Activated T-helper 2 cell treated with anti-CD3 and anti-CD28 coated beads, Interferon-gamma antibody, Interleukin-2, Interleukin-4, amounts not matched to agents 10 μg/mL and 5 μg/mL and 100 μg/mL, durations not matched to agents 14 hours and 24 hours and 36 hours (primary cell): ENCODE measurements around the gene PAK5. TPM values are rescaled to one million over a fixed set of nuclear protein-coding genes. Genes with fewer than 3 reads are reported as not detected.

Experiments
- DNase-seq: peaks from one replicate; pipeline ENCODE4 v3.0.0; 2021; ENCODE audit warnings: low spot score
- H3K27ac Mint-ChIP-seq: one replicate; pipeline ENCODE4 v1.8.0; 2021; ENCODE audit warnings: mixed read lengths
- H3K27me3 Mint-ChIP-seq: one replicate; pipeline ENCODE4 v1.8.0; 2021; ENCODE audit warnings: low read depth, mixed read lengths
- H3K36me3 Mint-ChIP-seq: one replicate; pipeline ENCODE4 v1.8.0; 2021; ENCODE audit warnings: low read depth, mixed read lengths
- H3K4me1 Mint-ChIP-seq: one replicate; pipeline ENCODE4 v1.8.0; 2021; ENCODE audit warnings: low read depth, mixed read lengths
- H3K4me3 Mint-ChIP-seq: one replicate; pipeline ENCODE4 v1.8.0; 2021; ENCODE audit warnings: low read depth, mild to moderate bottlenecking, moderate library complexity, mixed read lengths
- H3K9me3 Mint-ChIP-seq: one replicate; pipeline ENCODE4 v1.8.0; 2021; ENCODE audit warnings: mixed read lengths
- intact Hi-C: fragments of 100-400 bp; cut with micrococcal nuclease; formaldehyde crosslinking; loops from one replicate; pipeline ENCODE4 v1.15.1; 2023
- total RNA-seq: library from RNA; stranded (reverse); gene quantifications from 2 replicates; pipeline ENCODE4 v1.2.3, GENCODE V29; 2022

The PAK5 gene
- total RNA-seq, 1 donor from 2014 or later: not detected

GRCh38 chr20:9759392-9759791 lies 79.5 kb downstream of the PAK5 start:
- Mint-ChIP-seq H3K4me1 (no peaks in the 10 kb centered on the region), H3K27me3 (no peaks in the 10 kb centered on the region), H3K36me3 (no peaks in the 10 kb centered on the region), H3K9me3 (peaks cover 23% of the 10 kb centered on the region), H3K4me3 (no peak overlapping the region), H3K27ac (no peak overlapping the region)
- intact Hi-C loops: no loop called here
- DNase-seq: no peak

GRCh38 chr20:9758752-9759151 lies 80.1 kb downstream of the PAK5 start:
- no peaks in the 10 kb centered on the region for H3K36me3 Mint-ChIP-seq
- no peaks in the 10 kb centered on the region for H3K27me3 Mint-ChIP-seq
- H3K27ac Mint-ChIP-seq: no peak overlapping the region
- no peak for DNase-seq
- no peak overlapping the region for H3K4me3 Mint-ChIP-seq
- H3K4me1 Mint-ChIP-seq: no peaks in the 10 kb centered on the region
- intact Hi-C loops: no loop called here
- H3K9me3 Mint-ChIP-seq: peaks cover 23% of the 10 kb centered on the region

- H3K9me3 Mint-ChIP-seq: peaks cover 14% of the 10 kb centered on the region
- H3K4me1 Mint-ChIP-seq: no peaks in the 10 kb centered on the region
- no peaks in the 10 kb centered on the region for H3K27me3 Mint-ChIP-seq
- no peak for DNase-seq
- H3K27ac Mint-ChIP-seq: no peak overlapping the region
- intact Hi-C loops: no loop called here
- H3K36me3 Mint-ChIP-seq: no peaks in the 10 kb centered on the region
- H3K4me3 Mint-ChIP-seq: no peak overlapping the region
These were observed 82.2 kb downstream of the PAK5 start for GRCh38 chr20:9756660-9757059.

- no peaks in the 10 kb centered on the region for H3K36me3 Mint-ChIP-seq
- H3K4me1 Mint-ChIP-seq: no peaks in the 10 kb centered on the region
- no peaks in the 10 kb centered on the region for H3K27me3 Mint-ChIP-seq
- no peak for DNase-seq
- intact Hi-C loops: no loop called here
- no peak overlapping the region for H3K4me3 Mint-ChIP-seq
- peaks cover 5% of the 10 kb centered on the region for H3K9me3 Mint-ChIP-seq
- H3K27ac Mint-ChIP-seq: no peak overlapping the region
These were observed 83.6 kb downstream of the PAK5 start for GRCh38 chr20:9755301-9755700.

- Mint-ChIP-seq H3K27ac (no peak overlapping the region), H3K9me3 (peaks cover 12% of the 10 kb centered on the region), H3K27me3 (no peaks in the 10 kb centered on the region)
These were observed 94.3 kb downstream of the PAK5 start for GRCh38 chr20:9744551-9744950.

GRCh38 chr20:9743871-9744270 lies 95.0 kb downstream of the PAK5 start:
- H3K36me3 Mint-ChIP-seq: no peaks in the 10 kb centered on the region
- peaks cover 12% of the 10 kb centered on the region for H3K9me3 Mint-ChIP-seq
- H3K4me3 Mint-ChIP-seq: no peak overlapping the region
- no peak overlapping the region for H3K27ac Mint-ChIP-seq
- no peaks in the 10 kb centered on the region for H3K27me3 Mint-ChIP-seq
- no peak for DNase-seq
- no peaks in the 10 kb centered on the region for H3K4me1 Mint-ChIP-seq
- intact Hi-C loops: no loop called here

More at GRCh38 chr20:9744551-9744950, 94.3 kb downstream of the PAK5 start:
- no peak for DNase-seq
- intact Hi-C loops: no loop called here
- Mint-ChIP-seq H3K4me3 (no peak overlapping the region), H3K4me1 (no peaks in the 10 kb centered on the region), H3K36me3 (no peaks in the 10 kb centered on the region)

GRCh38 chr20:9742821-9743220 lies 96.1 kb downstream of the PAK5 start:
- H3K9me3 Mint-ChIP-seq: peaks cover 12% of the 10 kb centered on the region
- H3K27ac Mint-ChIP-seq: no peak overlapping the region
- no peaks in the 10 kb centered on the region for H3K4me1 Mint-ChIP-seq
- H3K36me3 Mint-ChIP-seq: no peaks in the 10 kb centered on the region
- DNase-seq: no peak
- intact Hi-C loops: no loop called here
- no peaks in the 10 kb centered on the region for H3K27me3 Mint-ChIP-seq
- H3K4me3 Mint-ChIP-seq: no peak overlapping the region

GRCh38 chr20:9741996-9742395 lies 96.9 kb downstream of the PAK5 start:
- no peak for DNase-seq
- Mint-ChIP-seq H3K4me3 (no peak overlapping the region), H3K9me3 (peaks cover 14% of the 10 kb centered on the region), H3K36me3 (no peaks in the 10 kb centered on the region), H3K27ac (no peak overlapping the region), H3K27me3 (no peaks in the 10 kb centered on the region), H3K4me1 (no peaks in the 10 kb centered on the region)
- intact Hi-C loops: no loop called here

- intact Hi-C loops: no loop called here
- peaks cover 13% of the 10 kb centered on the region for H3K9me3 Mint-ChIP-seq
- H3K27ac Mint-ChIP-seq: no peak overlapping the region
- H3K27me3 Mint-ChIP-seq: no peaks in the 10 kb centered on the region
- H3K36me3 Mint-ChIP-seq: no peaks in the 10 kb centered on the region
- H3K4me3 Mint-ChIP-seq: no peak overlapping the region
- no peak for DNase-seq
- H3K4me1 Mint-ChIP-seq: no peaks in the 10 kb centered on the region
These were observed 98.4 kb downstream of the PAK5 start for GRCh38 chr20:9740486-9740885.

GRCh38 chr20:9739991-9740390 lies 98.9 kb downstream of the PAK5 start:
- no peak for DNase-seq
- Mint-ChIP-seq H3K27ac (no peak overlapping the region), H3K27me3 (no peaks in the 10 kb centered on the region), H3K4me3 (no peak overlapping the region), H3K9me3 (peaks cover 13% of the 10 kb centered on the region), H3K36me3 (no peaks in the 10 kb centered on the region), H3K4me1 (no peaks in the 10 kb centered on the region)
- intact Hi-C loops: no loop called here

GRCh38 chr20:9736373-9736772 lies 102.5 kb downstream of the PAK5 start:
- H3K27ac Mint-ChIP-seq: no peak overlapping the region

GRCh38 chr20:9723501-9724202 lies 115.2 kb downstream of the PAK5 start:
- Mint-ChIP-seq H3K36me3 (no peaks in the 10 kb centered on the region), H3K27ac (no peak overlapping the region), H3K4me3 (no peak overlapping the region), H3K27me3 (no peaks in the 10 kb centered on the region), H3K9me3 (peaks cover 14% of the 10 kb centered on the region), H3K4me1 (no peaks in the 10 kb centered on the region)
- no peak for DNase-seq
- intact Hi-C loops: no loop called here

More at GRCh38 chr20:9736373-9736772, 102.5 kb downstream of the PAK5 start:
- Mint-ChIP-seq H3K4me3 (no peak overlapping the region), H3K4me1 (no peaks in the 10 kb centered on the region), H3K36me3 (no peaks in the 10 kb centered on the region), H3K27me3 (no peaks in the 10 kb centered on the region), H3K9me3 (peaks cover 17% of the 10 kb centered on the region)
- intact Hi-C loops: no loop called here
- no peak for DNase-seq

- DNase-seq: no peak
- H3K9me3 Mint-ChIP-seq: peaks cover 4% of the 10 kb centered on the region
- H3K4me3 Mint-ChIP-seq: no peak overlapping the region
- intact Hi-C loops: no loop called here
- H3K4me1 Mint-ChIP-seq: no peaks in the 10 kb centered on the region
- no peaks in the 10 kb centered on the region for H3K27me3 Mint-ChIP-seq
- H3K27ac Mint-ChIP-seq: no peak overlapping the region
- H3K36me3 Mint-ChIP-seq: no peaks in the 10 kb centered on the region
These were observed 127.0 kb downstream of the PAK5 start for GRCh38 chr20:9711872-9712271.

- intact Hi-C loops: no loop called here
- no peaks in the 10 kb centered on the region for H3K36me3 Mint-ChIP-seq
- H3K27ac Mint-ChIP-seq: no peak overlapping the region
- no peaks in the 10 kb centered on the region for H3K4me1 Mint-ChIP-seq
- no peak for DNase-seq
- H3K4me3 Mint-ChIP-seq: no peak overlapping the region
- no peaks in the 10 kb centered on the region for H3K27me3 Mint-ChIP-seq
- peaks cover 4% of the 10 kb centered on the region for H3K9me3 Mint-ChIP-seq
These were observed 128.2 kb downstream of the PAK5 start for GRCh38 chr20:9710685-9711084.
